Chondrocyte (in vitro differentiated cells): ENCODE results near the gene DCN. TPM values are rescaled to one million over a fixed set of nuclear protein-coding genes. Genes with fewer than 3 reads are reported as not detected.
A peak's percentile ranks its signal among the peaks of the same experiment; 100 is the strongest.

Source experiments
- DNase-seq: peaks from one replicate; pipeline ENCODE4 v3.0.0; 2021; ENCODE audit warnings: mixed read lengths, low spot score
- H3K27ac Mint-ChIP-seq: one replicate; pipeline ENCODE4 v1.8.0; 2021; ENCODE audit warnings: mild to moderate bottlenecking, moderate library complexity, mixed read lengths; ENCODE audit not compliant: unreplicated experiment
- H3K27me3 Mint-ChIP-seq: 2 replicates; pipeline ENCODE4 v1.8.0; 2021; ENCODE audit warnings: low read depth, mixed read lengths
- H3K36me3 Mint-ChIP-seq: 2 replicates; pipeline ENCODE4 v1.8.0; 2021; ENCODE audit warnings: low read depth, mixed read lengths
- H3K4me1 Mint-ChIP-seq: 2 replicates; pipeline ENCODE4 v1.8.0; 2021; ENCODE audit warnings: low read depth, mild to moderate bottlenecking, mixed read lengths
- H3K4me3 Mint-ChIP-seq: one replicate; pipeline ENCODE4 v1.8.0; 2021; ENCODE audit warnings: mild to moderate bottlenecking, moderate library complexity, mixed read lengths; ENCODE audit not compliant: unreplicated experiment
- H3K9me3 Mint-ChIP-seq: 2 replicates; pipeline ENCODE4 v1.8.0; 2021; ENCODE audit warnings: low read depth, mixed read lengths
- total RNA-seq: library from RNA; stranded (reverse); gene quantifications from 3 replicates; pipeline ENCODE4 v1.2.1, GENCODE V29; 2021
- TF ChIP-seq, protein P1 (sequence below): fragments of 200-600 bp; sonication (generic); IDR thresholded peaks from 2 replicates; pipeline ENCODE4 v1.5.0; 2021; ENCODE audit warnings: antibody characterized with exemption, mild to moderate bottlenecking, moderate library complexity

The DCN gene
- total RNA-seq, 1 donor from 2014 or later: 723 TPM

DNA sequence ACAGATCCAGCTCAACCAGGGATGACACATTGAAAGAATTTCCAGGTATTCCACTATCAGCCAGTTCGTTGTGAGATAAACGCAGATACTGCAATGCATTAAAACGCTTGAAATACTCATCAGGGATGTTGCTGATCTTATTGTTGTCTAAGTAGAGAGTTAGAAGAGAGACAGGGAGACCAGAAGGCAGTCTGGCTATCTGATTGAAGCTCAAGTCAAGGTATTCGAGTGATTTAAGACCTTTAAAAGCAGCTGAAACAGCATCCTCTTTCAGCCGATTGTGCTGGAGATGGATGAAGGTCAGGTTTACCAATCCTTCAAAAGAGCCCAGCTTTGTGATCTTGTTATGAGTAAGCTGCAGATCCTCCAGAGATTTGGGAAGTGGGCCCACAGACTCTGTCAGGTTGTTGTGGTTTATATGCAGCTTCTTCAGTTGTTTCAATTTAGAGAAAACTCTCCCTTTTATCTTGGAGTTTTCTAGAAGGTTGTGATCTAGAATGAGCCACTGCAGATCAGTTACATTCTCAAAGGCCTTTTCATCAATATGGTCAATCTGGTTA lies 74.3 kb downstream of the DCN start:
- Mint-ChIP-seq H3K27ac (no peak overlapping the region), H3K27me3 (no peaks in the 10 kb centered on the region), H3K4me3 (peak overlapping the region; percentile 5), H3K9me3 (peaks cover 4% of the 10 kb centered on the region), H3K4me1 (peaks cover 64% of the 10 kb centered on the region), H3K36me3 (peaks cover 20% of the 10 kb centered on the region)
- TF ChIP-seq, protein P1, sequence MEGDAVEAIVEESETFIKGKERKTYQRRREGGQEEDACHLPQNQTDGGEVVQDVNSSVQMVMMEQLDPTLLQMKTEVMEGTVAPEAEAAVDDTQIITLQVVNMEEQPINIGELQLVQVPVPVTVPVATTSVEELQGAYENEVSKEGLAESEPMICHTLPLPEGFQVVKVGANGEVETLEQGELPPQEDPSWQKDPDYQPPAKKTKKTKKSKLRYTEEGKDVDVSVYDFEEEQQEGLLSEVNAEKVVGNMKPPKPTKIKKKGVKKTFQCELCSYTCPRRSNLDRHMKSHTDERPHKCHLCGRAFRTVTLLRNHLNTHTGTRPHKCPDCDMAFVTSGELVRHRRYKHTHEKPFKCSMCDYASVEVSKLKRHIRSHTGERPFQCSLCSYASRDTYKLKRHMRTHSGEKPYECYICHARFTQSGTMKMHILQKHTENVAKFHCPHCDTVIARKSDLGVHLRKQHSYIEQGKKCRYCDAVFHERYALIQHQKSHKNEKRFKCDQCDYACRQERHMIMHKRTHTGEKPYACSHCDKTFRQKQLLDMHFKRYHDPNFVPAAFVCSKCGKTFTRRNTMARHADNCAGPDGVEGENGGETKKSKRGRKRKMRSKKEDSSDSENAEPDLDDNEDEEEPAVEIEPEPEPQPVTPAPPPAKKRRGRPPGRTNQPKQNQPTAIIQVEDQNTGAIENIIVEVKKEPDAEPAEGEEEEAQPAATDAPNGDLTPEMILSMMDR: no peak
- no peak for DNase-seq

DNA sequence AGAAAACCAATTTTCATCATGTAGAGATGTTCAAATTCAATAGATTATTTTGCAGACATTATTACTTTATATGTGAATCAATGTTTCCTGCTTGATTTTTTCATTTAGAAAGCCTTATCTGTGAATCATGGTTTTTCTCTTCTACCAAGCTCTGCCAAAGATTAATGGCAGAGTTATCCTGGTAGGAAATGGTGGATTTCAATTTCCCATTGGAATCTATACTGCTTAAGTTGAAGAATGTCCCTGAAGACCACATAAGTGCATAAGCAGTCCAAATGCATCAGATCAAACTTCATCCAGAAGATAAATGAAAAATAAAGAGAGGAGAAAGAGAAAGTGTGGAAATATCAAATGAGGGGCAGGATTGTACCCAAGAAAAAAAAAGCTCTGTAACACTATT lies 76.3 kb downstream of the DCN start:
- DNase-seq: no peak
- TF ChIP-seq, protein P1: no peak
- peak overlapping the region; percentile 19 for H3K4me3 Mint-ChIP-seq

DNA sequence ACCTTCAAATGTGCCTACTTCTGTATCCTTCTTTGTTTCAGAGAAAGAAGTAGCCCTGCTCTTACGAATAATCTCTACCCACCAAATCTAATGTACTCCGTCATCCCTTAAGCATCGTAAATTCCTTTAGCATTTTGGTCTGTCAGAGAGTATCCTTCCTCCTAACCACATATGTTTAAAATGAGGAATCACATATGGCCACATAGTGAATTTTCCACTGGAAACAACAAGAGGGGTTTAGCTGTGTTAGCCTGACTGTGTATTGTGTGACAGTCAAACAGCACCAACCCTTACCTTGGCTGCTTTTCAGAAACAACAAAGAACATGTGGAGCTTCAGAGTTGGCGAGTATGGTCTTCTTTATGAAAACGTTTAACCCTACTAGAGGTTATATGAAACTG lies 76.8 kb downstream of the DCN start:
- H3K4me3 Mint-ChIP-seq: peak overlapping the region; percentile 0
- peaks cover 72% of the 10 kb centered on the region for H3K4me1 Mint-ChIP-seq
- H3K36me3 Mint-ChIP-seq: peaks cover 26% of the 10 kb centered on the region
- H3K27me3 Mint-ChIP-seq: no peaks in the 10 kb centered on the region
- peak overlapping the region; percentile 1 for H3K27ac Mint-ChIP-seq
- DNase-seq: no peak
- H3K9me3 Mint-ChIP-seq: peaks cover 4% of the 10 kb centered on the region
- TF ChIP-seq, protein P1: no peak

More for the DNA sequence above, 76.3 kb downstream of the DCN start:
- Mint-ChIP-seq H3K27me3 (no peaks in the 10 kb centered on the region), H3K27ac (no peak overlapping the region), H3K9me3 (peaks cover 4% of the 10 kb centered on the region), H3K36me3 (peaks cover 26% of the 10 kb centered on the region), H3K4me1 (peaks cover 67% of the 10 kb centered on the region)

DNA sequence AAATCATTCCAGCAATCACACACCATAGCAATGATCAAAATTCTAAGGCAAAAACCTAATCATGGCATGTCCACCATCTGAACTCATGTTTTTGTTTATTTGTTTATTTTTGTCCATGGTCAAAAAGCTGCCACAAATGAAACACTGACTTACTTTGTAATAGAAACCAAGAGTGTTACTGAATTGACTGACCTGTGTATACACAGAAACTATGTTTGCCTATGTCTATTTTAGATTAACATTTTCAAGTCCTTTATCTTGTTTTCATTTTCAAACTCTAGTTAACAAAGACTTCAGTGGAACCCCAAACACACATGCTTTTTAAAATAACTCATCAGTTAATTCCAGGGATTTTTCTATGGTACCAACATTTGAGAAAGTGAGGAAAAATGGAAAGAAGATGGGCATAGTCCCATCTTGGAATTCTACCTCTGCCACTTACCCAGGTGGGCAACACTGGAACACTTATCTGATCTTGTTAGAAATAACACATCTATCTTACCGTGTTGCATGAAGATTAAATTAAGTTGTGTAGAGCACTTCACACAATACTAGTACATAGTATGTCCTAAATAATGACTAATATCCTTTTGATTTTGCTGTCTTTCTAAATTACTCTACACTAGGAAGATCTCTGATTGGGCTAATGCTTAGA lies 77.7 kb downstream of the DCN start:
- no peak for DNase-seq
- Mint-ChIP-seq H3K9me3 (peaks cover 4% of the 10 kb centered on the region), H3K27ac (peak overlapping the region; percentile 22), H3K4me3 (no peak overlapping the region), H3K36me3 (peaks cover 26% of the 10 kb centered on the region), H3K4me1 (peaks cover 76% of the 10 kb centered on the region), H3K27me3 (no peaks in the 10 kb centered on the region)
- TF ChIP-seq, protein P1: no peak

DNA sequence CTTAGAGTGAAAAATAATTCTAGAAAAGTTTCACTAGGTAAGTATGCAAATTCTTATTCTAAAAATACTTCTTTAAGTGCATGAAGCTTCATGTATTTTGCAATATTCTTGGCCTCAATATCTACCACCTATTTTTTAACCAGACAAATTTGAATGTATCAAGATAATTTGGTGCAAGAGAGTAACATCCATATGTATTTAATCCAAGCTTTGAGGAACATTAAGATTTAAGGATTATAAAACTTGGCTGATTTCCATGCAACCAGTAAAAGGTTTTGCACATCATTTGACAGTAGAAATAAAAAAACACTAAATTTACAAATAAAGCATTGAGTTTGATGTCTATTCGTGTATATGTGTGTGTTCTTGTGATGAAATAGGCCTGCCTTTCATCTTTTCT lies 79.0 kb downstream of the DCN start:
- Mint-ChIP-seq H3K27ac (no peak overlapping the region), H3K9me3 (peaks cover 4% of the 10 kb centered on the region), H3K36me3 (peaks cover 26% of the 10 kb centered on the region), H3K27me3 (no peaks in the 10 kb centered on the region), H3K4me3 (no peak overlapping the region), H3K4me1 (peaks cover 79% of the 10 kb centered on the region)
- no peak for DNase-seq
- TF ChIP-seq, protein P1: no peak
